H1 (cell line): ENCODE data around the gene DACH2. TPM values are rescaled to one million over a fixed set of nuclear protein-coding genes. Genes with fewer than 3 reads are reported as not detected.

Experiments
- ASH2L ChIP-seq: fragments of 200-600, 300-600 bp; sonication (generic); IDR thresholded peaks from one replicate; pipeline ENCODE4 v1.7.1; 2017; ENCODE audit warnings: low read length
- BACH1 ChIP-seq: IDR thresholded peaks from 2 replicates; pipeline ENCODE4 v1.6.1; 2012; ENCODE audit warnings: low read length, improper control_type of control experiment
- EZH2 ChIP-seq: fragments of 200-600 bp; sonication (generic); IDR thresholded peaks from 2 replicates; pipeline ENCODE4 v1.7.1; 2012; ENCODE audit warnings: low read depth, mild to moderate bottlenecking, moderate library complexity, low read length, inconsistent platforms; ENCODE audit not compliant: severe bottlenecking
- GTF2F1 ChIP-seq: IDR thresholded peaks from 2 replicates; pipeline ENCODE4 v1.6.1; 2012; ENCODE audit warnings: low read depth, low read length, improper control_type of control experiment, borderline replicate concordance
- KDM1A ChIP-seq: fragments of 200-600, 300-600 bp; sonication (generic); IDR thresholded peaks from 2 replicates; pipeline ENCODE4 v1.7.1; 2016; ENCODE audit warnings: mild to moderate bottlenecking, low read length, borderline replicate concordance
- KDM4A ChIP-seq: IDR thresholded peaks from one replicate; pipeline ENCODE4 v1.7.1; 2012; ENCODE audit warnings: low read depth, mild to moderate bottlenecking, moderate library complexity, low read length, inconsistent platforms; ENCODE audit not compliant: severe bottlenecking
- SIRT6 ChIP-seq: IDR thresholded peaks from one replicate; pipeline ENCODE4 v1.7.1; 2012; ENCODE audit warnings: low read length, inconsistent platforms
- SP2 ChIP-seq: IDR thresholded peaks from 2 replicates; pipeline ENCODE4 v1.6.1; 2012; ENCODE audit warnings: mild to moderate bottlenecking, low read length, inconsistent platforms
- TBP ChIP-seq: IDR thresholded peaks from 2 replicates; pipeline ENCODE4 v1.6.1; 2011; ENCODE audit warnings: low read depth, low read length, improper control_type of control experiment
- TCF12 ChIP-seq: IDR thresholded peaks from 2 replicates; pipeline ENCODE4 v1.6.1; 2011; ENCODE audit warnings: low read depth, mild to moderate bottlenecking, low read length
- ZNF274 ChIP-seq: IDR thresholded peaks from 2 replicates; pipeline ENCODE4 v1.7.0; 2012; ENCODE audit warnings: low read length, borderline replicate concordance; ENCODE audit errors: extremely low read depth
- polyA plus RNA-seq, 7 experiments: library from polyadenylated mRNA; depleted of rRNA in 3 of 7; stranded (reverse) in 5 of 7; unstranded in 2 of 7; fragments of >200 nt in 5 of 7; fragments of 200-250 nt in 2 of 7; gene quantifications; 1 replicate in 5 of 7; 2 replicates in 1 of 7; 4 replicates in 1 of 7; pipeline versions ENCODE4 v1.2.1 to v1.2.3, GENCODE V29; 2011 to 2013; ENCODE audit warnings: missing spikeins in 2 of 7, mixed read lengths in 2 of 7
- total RNA-seq: library from RNA; stranded (reverse); fragmentation: NEBNext Ultra II Directional; extraction: Animal tissue kit (Norgen Biotek cat#: 25700); gene quantifications from 2 replicates; pipeline ENCODE4 v1.2.1, GENCODE V29; 2021

The DACH2 gene
- total and polyA plus RNA-seq, 2 of the 8 experiments (the other 6 are each of a cell fraction or from before 2014, with no cell fraction given): 1.0 to 1.8 TPM

DNA sequence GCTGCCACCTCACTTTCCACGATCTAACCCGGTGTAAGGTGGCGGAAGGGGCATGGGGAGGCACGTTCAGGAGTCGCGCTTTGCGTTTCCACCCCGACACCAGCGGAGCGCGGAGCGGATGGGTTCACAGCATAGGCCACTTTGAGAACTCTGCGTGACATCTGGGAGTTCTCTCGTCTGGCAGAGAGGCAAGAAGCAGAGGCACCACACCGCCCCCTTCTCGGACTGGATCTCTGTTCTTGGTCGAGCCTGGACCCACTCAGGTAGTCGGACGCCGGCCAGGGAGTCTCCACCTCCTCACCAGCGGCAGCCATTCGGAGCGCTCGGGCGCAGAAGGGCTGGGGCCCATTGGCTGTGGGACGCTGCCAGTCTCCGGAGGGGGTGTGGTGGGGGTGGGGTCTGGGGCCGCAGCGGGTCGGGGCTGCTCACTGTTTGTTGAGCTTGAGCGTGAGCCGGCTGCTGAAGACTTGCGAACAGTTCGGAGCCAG, at the start of gene DACH2 (continued):
- TF ChIP-seq GTF2F1 (no peak), BACH1 (no peak), KDM1A (no peak), SP2 (peak; percentile 27; the same call in 1 of the 2 replicates), ASH2L (peak; percentile 60), TBP (peak; percentile 43; the same call in 1 of the 2 replicates), TCF12 (no peak), ZNF274 (no peak), KDM4A (peak; percentile 48), SIRT6 (no peak), EZH2 (no peak)
